Neural crest cell (in vitro differentiated cells): ENCODE measurements around the gene PLEKHA5. TPM values are rescaled to one million over a fixed set of nuclear protein-coding genes. Genes with fewer than 3 reads are reported as not detected.

Experiments used
- DNase-seq: peaks from one replicate; pipeline ENCODE4 v3.0.0; 2021; ENCODE audit warnings: low read depth, mixed read lengths, low spot score
- H3K27ac Mint-ChIP-seq: one replicate; pipeline ENCODE4 v1.8.0; 2021; ENCODE audit warnings: mild to moderate bottlenecking, mixed read lengths; ENCODE audit not compliant: unreplicated experiment
- H3K27me3 Mint-ChIP-seq: 2 replicates; pipeline ENCODE4 v1.8.0; 2021; ENCODE audit warnings: low read depth, mild to moderate bottlenecking, mixed read lengths
- H3K36me3 Mint-ChIP-seq: 2 replicates; pipeline ENCODE4 v1.8.0; 2021; ENCODE audit warnings: low read depth, mild to moderate bottlenecking, mixed read lengths
- H3K4me1 Mint-ChIP-seq: 2 replicates; pipeline ENCODE4 v1.8.0; 2021; ENCODE audit warnings: mixed read lengths
- H3K4me3 Mint-ChIP-seq: one replicate; pipeline ENCODE4 v1.8.0; 2021; ENCODE audit warnings: mild to moderate bottlenecking, mixed read lengths
- H3K9me3 Mint-ChIP-seq: 2 replicates; pipeline ENCODE4 v1.8.0; 2021; ENCODE audit warnings: mixed read lengths
- CTCF ChIP-seq: fragments of 200-600 bp; sonication (generic); conservative IDR thresholded peaks from 2 replicates; pipeline ENCODE4 v1.5.0; 2021; ENCODE audit warnings: antibody characterized with exemption, mild to moderate bottlenecking
- total RNA-seq: library from RNA; stranded (reverse); gene quantifications from 2 replicates; pipeline ENCODE4 v1.2.1, GENCODE V29; 2021

PLEKHA5 gene
- total RNA-seq, 1 donor from 2014 or later: 39.2 TPM

- Mint-ChIP-seq H3K4me1 (peaks cover 60% of the 10 kb centered on the region), H3K4me3 (peak overlapping the region; percentile 83), H3K9me3 (no peaks in the 10 kb centered on the region), H3K27me3 (no peaks in the 10 kb centered on the region), H3K27ac (peak overlapping the region; percentile 67), H3K36me3 (no peaks in the 10 kb centered on the region)
- DNase-seq: peak; percentile 20
- no peak for TF ChIP-seq CTCF
These were observed 107.1 kb downstream of the PLEKHA5 start for GRCh38 chr12:19236656-19237055.

GRCh38 chr12:19238540-19238939 is 109.0 kb downstream of the PLEKHA5 start:
- H3K4me3 Mint-ChIP-seq: peak overlapping the region; percentile 91
- peak overlapping the region; percentile 97 for H3K27ac Mint-ChIP-seq
- H3K27me3 Mint-ChIP-seq: no peaks in the 10 kb centered on the region
- DNase-seq: no peak
- H3K9me3 Mint-ChIP-seq: no peaks in the 10 kb centered on the region
- H3K4me1 Mint-ChIP-seq: peaks cover 66% of the 10 kb centered on the region
- peaks cover 2% of the 10 kb centered on the region for H3K36me3 Mint-ChIP-seq
- TF ChIP-seq CTCF: no peak

GRCh38 chr12:19239102-19239501 is 109.6 kb downstream of the PLEKHA5 start:
- Mint-ChIP-seq H3K27ac (peak overlapping the region; percentile 97), H3K9me3 (no peaks in the 10 kb centered on the region), H3K4me1 (peaks cover 62% of the 10 kb centered on the region), H3K27me3 (no peaks in the 10 kb centered on the region), H3K4me3 (peak overlapping the region; percentile 91), H3K36me3 (peaks cover 2% of the 10 kb centered on the region)
- TF ChIP-seq CTCF: no peak
- no peak for DNase-seq

- no peak for DNase-seq
- H3K27ac Mint-ChIP-seq: peak overlapping the region; percentile 97
- H3K4me1 Mint-ChIP-seq: peaks cover 56% of the 10 kb centered on the region
- H3K27me3 Mint-ChIP-seq: no peaks in the 10 kb centered on the region
- no peak for TF ChIP-seq CTCF
- peak overlapping the region; percentile 91 for H3K4me3 Mint-ChIP-seq
- no peaks in the 10 kb centered on the region for H3K9me3 Mint-ChIP-seq
- H3K36me3 Mint-ChIP-seq: peaks cover 2% of the 10 kb centered on the region
These were observed 110.2 kb downstream of the PLEKHA5 start for GRCh38 chr12:19239616-19240234.

GRCh38 chr12:19242581-19242980 is 113.0 kb downstream of the PLEKHA5 start:
- no peak for TF ChIP-seq CTCF

More at GRCh38 chr12:19242581-19242980, 113.0 kb downstream of the PLEKHA5 start:
- H3K36me3 Mint-ChIP-seq: peaks cover 2% of the 10 kb centered on the region
- DNase-seq: no peak
- no peak overlapping the region for H3K27ac Mint-ChIP-seq
- peaks cover 38% of the 10 kb centered on the region for H3K4me1 Mint-ChIP-seq
- no peaks in the 10 kb centered on the region for H3K9me3 Mint-ChIP-seq
- H3K4me3 Mint-ChIP-seq: peak overlapping the region; percentile 28
- H3K27me3 Mint-ChIP-seq: no peaks in the 10 kb centered on the region
